Measurements from ENCODE around the gene SLIT1.

The SLIT1 gene

DNA sequence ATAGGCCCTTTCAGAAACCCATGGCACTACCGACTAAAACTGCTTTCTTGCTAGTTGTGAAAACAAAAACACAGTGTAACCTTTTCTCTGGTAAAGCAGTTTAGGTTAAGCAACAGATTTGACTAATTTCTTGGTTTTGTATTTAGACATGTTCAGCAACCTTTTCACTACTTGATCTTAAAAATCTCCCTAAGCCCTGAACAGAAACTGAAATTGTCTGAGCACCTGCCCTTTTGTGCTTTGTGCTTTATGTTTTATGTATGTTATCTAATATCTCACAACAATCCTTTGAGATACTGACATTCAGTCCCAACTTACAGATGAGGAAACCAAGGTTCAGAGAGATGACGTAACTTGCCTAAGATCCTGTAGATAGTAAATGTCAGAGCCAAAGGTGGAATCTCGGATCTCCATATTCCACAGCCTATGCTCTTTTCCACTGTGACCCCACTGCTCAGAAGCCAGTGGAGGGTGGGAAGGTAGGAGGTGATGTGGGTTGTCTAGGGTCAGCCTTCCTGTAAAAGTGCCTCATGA lies 207.1 kb downstream of the SLIT1 start:
- no peak for FAIRE-seq
- DNase-seq (ENCODE audit: low spot score): no peak

DNA sequence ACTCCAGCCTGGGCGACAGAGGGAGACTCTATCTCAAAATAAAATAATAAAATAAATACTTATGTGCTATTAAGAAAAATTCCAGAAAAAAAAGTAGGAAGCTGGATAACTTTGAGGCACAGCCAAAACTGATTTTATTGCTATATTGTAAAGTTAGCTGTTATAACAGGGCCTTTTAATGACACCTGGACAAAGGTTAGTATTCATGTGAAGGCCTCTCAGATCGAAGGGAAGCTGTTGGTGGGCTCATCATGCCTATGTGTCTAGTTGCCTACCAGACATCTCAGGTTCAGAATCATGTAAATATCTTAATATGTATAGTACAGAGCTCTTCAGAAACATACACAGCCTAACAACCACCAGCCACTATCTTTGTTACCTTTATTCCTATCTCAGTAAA lies 210.6 kb downstream of the SLIT1 start:
- FAIRE-seq (no peak), DNase-seq (ENCODE audit: low spot score) (no peak)

DNA sequence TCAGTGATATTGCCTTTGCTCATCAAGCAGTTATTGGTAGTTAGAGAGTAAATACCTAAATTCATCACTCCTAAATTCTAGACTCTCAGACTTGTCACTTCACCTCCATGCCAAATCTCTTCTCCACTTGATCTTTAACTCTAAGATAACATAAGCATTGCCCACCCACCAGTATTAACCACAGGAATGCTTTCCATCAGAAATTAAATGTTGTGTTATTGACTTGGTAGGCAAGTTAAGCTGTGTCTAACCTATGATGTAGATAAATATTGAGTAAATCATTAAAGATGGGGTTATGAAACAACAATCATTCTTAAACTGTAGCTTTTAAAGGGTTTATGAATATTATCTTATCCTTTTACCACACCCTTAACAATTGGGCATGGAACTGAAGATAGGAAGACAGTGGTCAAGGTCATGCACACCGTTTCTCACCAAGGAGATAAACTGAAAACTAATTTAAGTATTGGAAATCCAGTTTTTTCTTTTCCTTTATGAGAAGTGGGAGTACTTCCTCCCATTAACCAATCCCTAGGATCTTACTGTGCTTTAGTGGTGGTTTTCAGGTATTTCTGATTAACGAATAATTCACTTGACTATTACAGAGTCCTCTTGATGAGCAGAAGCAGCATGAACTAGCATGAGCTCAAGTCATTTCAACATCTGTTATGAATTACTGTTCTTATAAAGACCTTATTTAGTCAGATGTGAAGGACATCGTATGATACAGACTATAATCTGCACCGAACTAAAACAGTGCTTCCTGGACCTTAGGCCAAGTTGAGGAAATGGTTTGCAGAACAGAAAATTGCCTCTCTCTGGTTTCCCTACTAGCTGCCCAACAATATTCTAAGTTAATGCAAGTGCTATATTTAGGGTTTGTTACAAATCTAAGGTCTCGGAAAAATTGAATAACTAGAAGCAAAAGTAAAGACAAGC lies 211.7 kb downstream of the SLIT1 start:
- FAIRE-seq: no peak
- no peak for DNase-seq (ENCODE audit: low spot score)

DNA sequence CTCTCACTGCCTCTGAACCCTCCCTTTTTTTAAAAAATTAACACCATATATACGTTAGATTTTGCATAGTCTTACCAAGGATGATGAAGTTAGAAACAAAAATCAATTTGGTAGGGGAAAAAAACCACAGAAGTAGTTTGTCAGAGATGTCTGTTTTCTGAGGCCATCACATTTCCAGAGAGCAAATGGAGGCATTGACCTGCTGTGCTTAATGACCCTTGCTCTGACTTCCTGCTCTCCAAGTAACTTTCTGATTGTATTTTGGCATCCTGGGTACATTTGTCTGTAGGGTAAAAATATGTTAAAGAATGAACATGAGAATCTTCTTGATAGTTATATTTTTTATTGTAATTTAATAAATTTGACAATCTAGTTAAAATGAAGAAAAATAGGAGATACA lies 213.5 kb downstream of the SLIT1 start:
- DNase-seq (ENCODE audit: low spot score) (no peak), FAIRE-seq (no peak)

DNA sequence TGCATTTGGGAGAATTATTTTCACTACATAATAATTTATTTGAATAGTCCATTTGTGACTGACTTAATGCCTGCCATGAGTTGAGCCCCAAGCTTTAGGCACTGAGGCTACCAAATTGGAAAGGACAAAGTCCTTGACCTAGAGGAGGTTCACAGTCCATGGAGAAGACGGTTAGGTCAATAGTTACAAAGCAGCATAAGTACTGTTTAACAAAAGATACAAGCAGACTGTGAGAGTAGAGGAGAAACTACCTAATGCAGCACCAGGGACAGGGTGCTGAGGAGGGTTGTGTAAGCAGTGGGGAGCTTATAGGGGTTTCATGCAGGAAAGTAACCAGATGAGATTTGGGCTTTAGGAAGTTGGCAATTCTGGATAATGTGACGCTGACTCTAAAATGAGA lies 214.4 kb downstream of the SLIT1 start:
- DNase-seq (ENCODE audit: low spot score) (no peak), FAIRE-seq (no peak)

DNA sequence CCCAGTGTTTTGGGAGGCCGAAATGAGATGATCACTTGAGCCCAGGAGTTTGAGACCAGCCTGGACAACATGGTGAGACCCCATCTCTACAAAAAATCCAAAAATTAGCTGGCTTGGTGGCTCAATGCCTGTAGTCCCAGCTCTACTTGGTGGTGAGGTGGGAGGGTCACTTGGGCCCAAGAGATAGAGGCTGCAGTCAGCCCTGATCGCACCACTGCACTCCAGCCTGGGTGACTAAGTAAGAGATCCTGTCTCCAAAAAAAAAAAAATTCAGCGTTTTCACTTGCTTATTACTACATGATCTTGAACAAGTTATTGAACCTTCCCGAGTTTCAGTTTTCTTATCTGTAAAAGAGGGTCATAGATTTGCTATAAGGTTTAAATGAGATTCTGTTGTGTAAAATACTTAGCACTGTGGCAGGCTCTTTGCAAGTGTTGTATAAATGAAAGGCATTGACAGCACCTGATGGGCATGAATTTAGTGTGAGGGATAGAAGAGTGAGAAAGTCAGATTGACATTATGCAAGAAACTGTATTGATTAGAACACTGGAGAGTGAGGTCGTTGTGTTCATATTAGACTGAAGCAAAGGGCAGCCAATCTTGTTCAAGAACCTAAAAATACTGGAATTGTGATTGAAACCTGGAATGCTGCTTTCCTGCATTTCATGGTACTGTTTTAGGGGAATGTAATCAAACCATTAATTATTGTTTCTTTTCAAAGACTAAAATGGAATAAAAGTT lies 216.9 kb downstream of the SLIT1 start:
- DNase-seq (ENCODE audit: low spot score) (no peak), FAIRE-seq (no peak)

DNA sequence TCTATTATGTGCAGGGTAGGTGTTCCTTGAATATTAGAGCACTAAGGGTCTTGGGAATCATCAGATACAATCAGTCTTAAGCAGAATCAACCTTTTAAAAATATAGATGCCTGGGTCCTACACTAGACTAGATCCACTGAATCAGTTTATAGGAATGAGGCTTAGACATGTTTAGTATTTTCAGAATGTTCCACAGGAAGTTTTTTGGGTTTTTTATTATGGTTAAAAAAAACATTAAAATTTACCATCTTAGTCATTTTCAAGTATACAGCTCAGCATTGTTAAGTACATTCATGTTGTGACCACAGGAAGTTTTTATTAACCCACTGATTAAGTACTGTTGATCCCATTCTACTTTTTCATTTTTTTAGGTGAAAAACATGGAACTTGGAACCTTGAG lies 217.9 kb downstream of the SLIT1 start:
- DNase-seq (ENCODE audit: low spot score): no peak
- FAIRE-seq: no peak

DNA sequence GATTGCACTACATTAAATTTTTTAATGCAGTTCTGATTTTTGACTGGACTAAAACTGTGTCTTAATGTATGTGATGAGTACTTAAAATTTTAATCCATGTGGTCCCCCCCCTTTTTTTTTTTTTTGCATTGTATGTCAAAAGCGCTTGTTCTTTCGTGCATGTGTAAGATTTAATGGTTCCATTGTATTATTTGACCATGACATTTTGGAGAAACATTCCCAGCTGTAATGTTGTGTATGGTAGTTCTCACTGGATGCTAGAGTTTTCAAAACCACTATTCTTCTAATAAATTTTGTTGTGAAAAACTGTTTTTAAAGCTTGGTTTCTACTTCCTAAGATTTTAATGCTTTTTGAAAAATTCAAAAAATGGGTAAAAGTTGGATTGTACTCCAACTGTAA lies 221.6 kb downstream of the SLIT1 start:
- FAIRE-seq: no peak

DNA sequence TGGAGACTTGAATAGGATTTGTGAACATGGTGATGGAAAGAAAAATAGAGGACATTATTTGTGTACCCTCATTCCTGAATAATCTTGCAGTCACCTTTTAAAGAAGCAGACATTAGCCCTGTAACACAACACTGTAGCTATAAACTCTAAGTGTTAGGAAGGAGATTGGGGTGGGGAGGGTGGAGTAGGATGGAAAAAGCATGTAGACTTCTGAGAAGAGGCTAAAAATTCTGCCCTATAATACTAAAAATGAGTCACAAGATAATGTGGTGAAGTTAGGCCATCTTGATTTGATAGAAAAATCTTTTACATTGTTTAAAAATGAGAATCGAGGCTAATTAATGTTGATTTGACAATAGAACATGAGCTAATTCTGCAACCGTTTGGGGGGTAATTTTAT lies 224.9 kb downstream of the SLIT1 start:
- FAIRE-seq (no peak), DNase-seq (ENCODE audit: low spot score) (no peak)

More for the DNA sequence above, 221.6 kb downstream of the SLIT1 start:
- DNase-seq (ENCODE audit: low spot score): no peak

DNA sequence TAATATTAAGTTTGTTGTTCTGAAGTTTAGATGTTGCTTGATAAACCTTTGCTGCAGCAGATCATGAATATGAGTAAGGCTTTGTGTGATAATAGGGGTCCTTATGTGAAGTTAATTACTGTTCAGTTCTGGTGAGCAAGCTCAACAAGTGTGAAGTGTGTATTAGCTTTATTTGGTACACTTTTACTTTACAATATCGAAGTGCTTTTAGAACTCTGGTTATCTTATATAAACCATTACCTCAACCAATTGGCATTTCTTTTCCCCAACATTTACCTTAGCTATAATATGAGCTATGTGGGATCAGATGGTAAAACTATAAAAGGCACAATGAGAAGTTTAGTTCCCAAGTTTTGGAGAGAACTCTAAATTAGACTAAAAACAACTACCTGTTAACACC lies 226.0 kb downstream of the SLIT1 start:
- no peak for DNase-seq (ENCODE audit: low spot score)
- FAIRE-seq: no peak

DNA sequence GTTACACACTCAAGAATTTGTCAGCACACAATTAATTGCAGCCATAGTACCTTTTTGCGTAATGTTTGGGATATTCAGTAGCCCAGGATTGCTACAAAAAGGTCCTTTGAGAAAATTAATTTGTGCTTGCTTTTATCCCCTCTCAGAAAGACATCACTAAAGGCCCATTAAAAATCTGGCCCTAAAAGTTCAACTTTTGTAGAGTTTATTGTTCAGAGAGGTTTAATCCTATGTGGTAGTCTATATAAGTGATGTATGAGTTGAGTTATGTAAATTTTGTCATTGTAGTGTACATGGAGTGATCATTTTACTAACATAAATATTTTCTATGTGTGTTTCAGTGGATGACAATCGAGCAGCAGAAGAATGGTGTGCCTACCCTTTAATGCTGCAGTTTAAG lies 227.7 kb downstream of the SLIT1 start:
- DNase-seq (ENCODE audit: low spot score): no peak
- FAIRE-seq: no peak

DNA sequence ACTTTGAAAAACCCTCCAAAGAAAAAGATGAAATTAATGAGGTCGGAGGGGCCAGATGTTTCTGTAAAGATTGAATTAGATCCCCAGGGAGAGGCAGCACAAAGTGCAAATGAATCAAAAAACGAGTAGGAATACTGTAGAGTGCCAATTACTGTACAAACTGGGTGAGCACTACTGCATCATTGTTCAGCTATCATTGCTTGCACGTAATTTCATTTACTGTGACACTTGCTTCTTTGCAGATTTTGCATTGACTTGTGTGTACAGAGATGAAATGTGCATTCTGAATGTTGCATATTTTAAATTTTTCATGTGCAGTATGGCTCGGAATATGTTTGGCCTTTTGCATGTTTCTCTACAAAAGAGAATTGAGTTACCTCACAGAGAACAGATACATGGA lies 230.0 kb downstream of the SLIT1 start:
- FAIRE-seq (no peak), DNase-seq (ENCODE audit: low spot score) (no peak)

DNA sequence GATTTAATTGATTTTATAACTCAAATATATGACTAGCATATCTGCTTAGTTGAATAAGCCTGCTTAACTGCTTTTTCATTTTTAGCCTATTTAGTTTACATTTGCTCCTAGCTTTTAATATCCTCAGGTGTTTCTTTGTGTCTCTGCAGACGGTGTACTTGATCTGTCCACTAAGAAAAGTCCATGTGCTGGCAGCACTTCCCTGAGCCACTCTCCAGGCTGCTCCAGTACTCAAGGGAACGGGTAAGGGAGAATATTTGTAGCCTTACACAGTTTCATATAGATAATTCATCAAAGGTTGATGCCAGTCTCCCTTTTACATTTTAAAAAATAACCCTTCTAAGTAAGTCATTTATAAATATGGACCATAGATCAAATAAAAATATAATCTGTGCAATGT lies 233.8 kb downstream of the SLIT1 start:
- FAIRE-seq (no peak), DNase-seq (ENCODE audit: low spot score) (no peak)

DNA sequence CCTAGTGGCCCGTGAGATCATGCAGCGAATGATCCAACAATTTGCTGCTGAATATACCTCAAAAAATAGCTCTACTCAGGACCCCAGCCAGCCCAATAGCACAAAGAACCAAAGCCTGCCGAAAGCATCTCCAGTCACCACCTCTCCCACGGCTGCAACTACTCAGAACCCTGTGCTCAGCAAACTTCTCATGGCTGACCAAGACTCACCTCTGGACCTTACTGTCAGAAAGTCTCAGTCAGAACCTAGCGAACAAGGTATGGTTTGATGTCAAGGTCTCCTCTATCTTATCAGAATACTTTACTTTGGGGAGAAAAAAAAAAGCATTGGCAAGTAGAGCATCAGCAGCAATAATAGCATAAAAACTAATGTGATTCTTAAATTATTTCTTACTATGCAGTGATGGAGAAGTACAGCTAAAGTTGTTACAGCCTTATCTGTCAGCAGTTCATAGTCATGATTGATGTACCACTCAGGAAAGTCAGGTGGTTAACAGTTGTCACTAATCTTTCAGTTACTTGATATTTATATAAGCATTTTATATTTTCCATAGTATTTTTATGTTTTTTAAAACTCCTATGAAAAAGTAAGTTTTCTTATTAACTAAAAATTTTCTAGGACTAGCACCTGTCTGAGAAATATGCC lies 236.6 kb downstream of the SLIT1 start:
- FAIRE-seq (no peak), DNase-seq (ENCODE audit: low spot score) (no peak)

All from urothelium cell line (cell line).